ENCODE measurements around the gene SETD5. TPM values are rescaled to one million over a fixed set of nuclear protein-coding genes. Genes with fewer than 3 reads are reported as not detected.

SETD5 gene
- total RNA-seq, 4 donors from 2014 or later = 72.5 to 272 (median 147) TPM

GRCh38 chr3:9441501-9442221, 44.2 kb downstream of the SETD5 start:
- H3K27ac ChIP-seq = no peak overlapping the region
- H3K4me1 ChIP-seq = no peaks in the 10 kb centered on the region
- H3K4me3 ChIP-seq = no peak overlapping the region
- DNase-seq = no peak
- no peak for TF ChIP-seq POLR2A (IDR thresholded peaks at IDR 0.05)
- no peak for TF ChIP-seq CTCF (IDR thresholded peaks at IDR 0.05)
- no peaks in the 10 kb centered on the region for H3K9me3 ChIP-seq
- no peaks in the 10 kb centered on the region for H3K27me3 ChIP-seq
- H3K36me3 ChIP-seq = peaks cover 0 to 92% (median 4%) of the 10 kb centered on the region in 3 donors

GRCh38 chr3:9448071-9448470, 50.7 kb downstream of the SETD5 start:
- no peak for DNase-seq
- Histone ChIP-seq H3K9me3 (no peaks in the 10 kb centered on the region), H3K36me3 (peaks cover 0 to 90% (median 0%) of the 10 kb centered on the region in 3 donors), H3K4me1 (peaks cover 0 to 4% (median 0%) of the 10 kb centered on the region in 4 donors), H3K27me3 (no peaks in the 10 kb centered on the region), H3K27ac (no peak overlapping the region), H3K4me3 (no peak overlapping the region)
- TF ChIP-seq CTCF (IDR thresholded peaks at IDR 0.05) (no peak), POLR2A (IDR thresholded peaks at IDR 0.05) (no peak)

- Histone ChIP-seq H3K27ac (no peak overlapping the region), H3K4me3 (no peak overlapping the region), H3K9me3 (no peaks in the 10 kb centered on the region), H3K4me1 (peaks cover 0 to 4% (median 0%) of the 10 kb centered on the region in 4 donors), H3K36me3 (peaks cover 0 to 90% (median under 1%) of the 10 kb centered on the region in 3 donors), H3K27me3 (no peaks in the 10 kb centered on the region)
- DNase-seq = no peak
- no peak for TF ChIP-seq CTCF (IDR thresholded peaks at IDR 0.05)
- TF ChIP-seq POLR2A (IDR thresholded peaks at IDR 0.05) = no peak
These were observed 51.2 kb downstream of the SETD5 start for GRCh38 chr3:9448643-9449042.

- DNase-seq = no peak
- no peaks in the 10 kb centered on the region for H3K9me3 ChIP-seq
- H3K4me1 ChIP-seq = peaks cover 0 to 4% (median 0%) of the 10 kb centered on the region in 4 donors
- H3K36me3 ChIP-seq = peaks cover 0 to 90% (median 4%) of the 10 kb centered on the region in 3 donors
- no peaks in the 10 kb centered on the region for H3K27me3 ChIP-seq
- TF ChIP-seq POLR2A (IDR thresholded peaks at IDR 0.05) = no peak
- TF ChIP-seq CTCF (IDR thresholded peaks at IDR 0.05) = no peak
- H3K27ac ChIP-seq = no peak overlapping the region
- H3K4me3 ChIP-seq = no peak overlapping the region
These were observed 52.7 kb downstream of the SETD5 start for GRCh38 chr3:9450126-9450525.

GRCh38 chr3:9450991-9451390, 53.6 kb downstream of the SETD5 start:
- Histone ChIP-seq H3K27ac (no peak overlapping the region), H3K36me3 (peaks cover 0 to 89% (median 4%) of the 10 kb centered on the region in 3 donors), H3K4me3 (no peak overlapping the region), H3K9me3 (no peaks in the 10 kb centered on the region), H3K27me3 (no peaks in the 10 kb centered on the region), H3K4me1 (peaks cover 0 to 4% (median 0%) of the 10 kb centered on the region in 4 donors)
- no peak for TF ChIP-seq CTCF (IDR thresholded peaks at IDR 0.05)
- no peak for TF ChIP-seq POLR2A (IDR thresholded peaks at IDR 0.05)
- no peak for DNase-seq

All from Peyer's patch (tissue), 4 donors.